Measurements from ENCODE around the gene QRFP. TPM values are rescaled to one million over a fixed set of nuclear protein-coding genes. Genes with fewer than 3 reads are reported as not detected.

Gene QRFP
- total RNA-seq, 1 donor from 2014 or later: not detected

DNA sequence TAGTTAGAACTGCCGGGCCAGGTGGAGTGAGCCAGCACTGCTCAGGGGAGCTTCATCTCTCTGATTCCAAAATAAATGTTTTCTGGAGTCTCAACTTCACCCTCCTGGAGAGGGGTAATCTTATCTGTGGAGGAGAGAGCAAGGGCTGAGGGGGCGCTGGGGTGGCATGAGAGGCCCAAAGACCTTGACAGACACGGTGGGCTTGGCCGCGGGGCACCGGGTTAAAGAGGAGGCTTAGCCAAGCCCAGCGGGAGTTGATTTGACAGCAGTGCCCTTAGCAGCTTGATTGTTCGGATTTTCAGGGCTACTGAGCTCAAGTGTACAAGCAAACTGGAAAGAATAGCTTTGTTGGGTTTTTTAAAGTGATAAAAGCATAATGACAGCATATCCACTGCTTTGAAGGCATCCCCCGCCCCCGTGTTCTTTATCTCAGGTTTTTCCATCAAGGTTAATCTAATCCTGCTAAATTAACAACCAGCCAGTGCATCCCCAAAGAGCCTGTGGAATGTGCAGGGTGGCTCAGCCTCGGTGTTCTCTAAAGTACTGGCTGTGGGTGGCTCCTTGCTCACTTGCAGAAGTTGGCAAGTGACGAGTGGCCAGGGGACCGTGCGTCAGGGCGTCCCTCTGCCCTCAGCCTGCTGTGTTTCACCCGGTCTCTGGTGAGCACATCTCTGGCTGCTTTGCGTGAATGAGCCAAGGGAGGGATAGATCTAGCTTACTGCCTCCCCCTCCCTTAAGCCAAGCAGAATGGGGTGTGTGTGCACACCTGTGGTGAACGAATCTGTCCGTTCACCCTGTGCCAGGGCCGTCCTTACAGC, 5.5 kb downstream of the QRFP start:
- peaks cover 8% of the 10 kb centered on the region for H3K36me3 ChIP-seq (ENCODE audit: control insufficient read depth, insufficient read depth, low read length)
- no peak for DNase-seq (ENCODE audit: low read depth)
- FAIRE-seq: no peak

DNA sequence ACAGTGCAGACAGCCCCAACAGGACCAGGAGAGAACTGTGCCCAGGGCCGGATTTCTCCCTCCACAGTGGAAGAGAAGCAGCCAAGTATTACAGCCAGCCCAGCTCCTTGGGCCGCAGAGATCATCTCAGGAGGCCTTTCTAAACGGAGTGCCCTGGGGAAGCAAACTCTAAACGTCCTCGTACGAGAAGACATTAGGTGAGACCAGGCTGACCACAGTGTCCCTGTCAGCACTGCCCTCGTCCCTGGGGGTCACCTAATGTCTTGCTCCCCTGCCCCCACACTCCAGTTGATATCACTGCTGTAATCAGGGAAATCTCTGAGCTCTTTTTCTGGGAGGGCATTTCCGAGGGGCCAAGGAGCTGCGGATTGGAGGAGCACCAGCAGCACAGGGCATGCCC, 6.5 kb downstream of the QRFP start:
- peaks cover 10% of the 10 kb centered on the region for H3K36me3 ChIP-seq (ENCODE audit: control insufficient read depth, insufficient read depth, low read length)
- no peak for DNase-seq (ENCODE audit: low read depth)
- no peak overlapping the region for H3K4me3 ChIP-seq (ENCODE audit: low read depth, low read length)
- TF ChIP-seq, protein P1, sequence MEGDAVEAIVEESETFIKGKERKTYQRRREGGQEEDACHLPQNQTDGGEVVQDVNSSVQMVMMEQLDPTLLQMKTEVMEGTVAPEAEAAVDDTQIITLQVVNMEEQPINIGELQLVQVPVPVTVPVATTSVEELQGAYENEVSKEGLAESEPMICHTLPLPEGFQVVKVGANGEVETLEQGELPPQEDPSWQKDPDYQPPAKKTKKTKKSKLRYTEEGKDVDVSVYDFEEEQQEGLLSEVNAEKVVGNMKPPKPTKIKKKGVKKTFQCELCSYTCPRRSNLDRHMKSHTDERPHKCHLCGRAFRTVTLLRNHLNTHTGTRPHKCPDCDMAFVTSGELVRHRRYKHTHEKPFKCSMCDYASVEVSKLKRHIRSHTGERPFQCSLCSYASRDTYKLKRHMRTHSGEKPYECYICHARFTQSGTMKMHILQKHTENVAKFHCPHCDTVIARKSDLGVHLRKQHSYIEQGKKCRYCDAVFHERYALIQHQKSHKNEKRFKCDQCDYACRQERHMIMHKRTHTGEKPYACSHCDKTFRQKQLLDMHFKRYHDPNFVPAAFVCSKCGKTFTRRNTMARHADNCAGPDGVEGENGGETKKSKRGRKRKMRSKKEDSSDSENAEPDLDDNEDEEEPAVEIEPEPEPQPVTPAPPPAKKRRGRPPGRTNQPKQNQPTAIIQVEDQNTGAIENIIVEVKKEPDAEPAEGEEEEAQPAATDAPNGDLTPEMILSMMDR (IDR thresholded peaks at IDR 0.05; ENCODE audit: insufficient read depth, low read length, severe bottlenecking): no peak
- no peaks in the 10 kb centered on the region for H3K27me3 ChIP-seq (ENCODE audit: control insufficient read depth, insufficient read depth, low read length)
- FAIRE-seq: no peak

More for the DNA sequence above, 5.5 kb downstream of the QRFP start:
- TF ChIP-seq, protein P1 (IDR thresholded peaks at IDR 0.05; ENCODE audit: insufficient read depth, low read length, severe bottlenecking): no peak
- Histone ChIP-seq H3K27me3 (ENCODE audit: control insufficient read depth, insufficient read depth, low read length) (peaks cover 3% of the 10 kb centered on the region), H3K4me3 (ENCODE audit: low read depth, low read length) (no peak overlapping the region)

GRCh38 chr9:130888146-130888885, 8.3 kb downstream of the QRFP start:
- FAIRE-seq: no peak
- DNase-seq (ENCODE audit: low read depth): no peak
- no peak overlapping the region for H3K4me3 ChIP-seq (ENCODE audit: low read depth, low read length)
- TF ChIP-seq, protein P1 (IDR thresholded peaks at IDR 0.05; ENCODE audit: insufficient read depth, low read length, severe bottlenecking): no peak
- H3K27me3 ChIP-seq (ENCODE audit: control insufficient read depth, insufficient read depth, low read length): no peaks in the 10 kb centered on the region
- H3K36me3 ChIP-seq (ENCODE audit: control insufficient read depth, insufficient read depth, low read length): peaks cover 22% of the 10 kb centered on the region

DNA sequence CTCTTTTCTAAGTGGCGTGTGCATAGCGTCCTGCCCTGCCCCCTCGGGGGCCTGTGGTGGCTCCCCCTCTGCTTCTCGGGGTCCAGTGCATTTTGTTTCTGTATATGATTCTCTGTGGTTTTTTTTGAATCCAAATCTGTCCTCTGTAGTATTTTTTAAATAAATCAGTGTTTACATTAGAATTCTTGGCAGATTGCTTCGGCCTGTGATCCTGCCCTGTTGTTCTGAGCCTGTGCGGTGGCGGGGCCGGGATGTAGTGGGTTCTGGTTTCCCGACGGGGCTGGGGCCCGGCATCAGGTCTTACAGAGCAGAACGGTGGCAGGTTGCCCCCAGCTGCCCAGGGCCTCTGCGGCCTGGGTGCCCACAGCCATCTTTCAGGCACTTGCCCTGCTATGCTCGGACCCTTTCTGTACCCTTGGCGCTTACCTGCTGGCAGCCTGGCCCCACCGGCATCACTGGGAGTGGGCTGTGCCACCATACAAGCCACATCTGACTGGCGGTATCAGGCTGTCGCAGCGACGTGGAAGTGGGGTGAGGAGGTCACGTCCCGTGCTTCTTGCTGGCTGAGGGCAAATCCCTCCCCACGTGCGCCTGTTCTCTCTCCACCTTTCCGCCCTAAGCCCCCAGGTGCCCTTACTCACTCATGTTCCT, 9.0 kb downstream of the QRFP start:
- Histone ChIP-seq H3K27me3 (ENCODE audit: control insufficient read depth, insufficient read depth, low read length) (no peaks in the 10 kb centered on the region), H3K4me3 (ENCODE audit: low read depth, low read length) (no peak overlapping the region), H3K36me3 (ENCODE audit: control insufficient read depth, insufficient read depth, low read length) (peaks cover 24% of the 10 kb centered on the region)
- FAIRE-seq (no peak), DNase-seq (ENCODE audit: low read depth) (no peak)
- TF ChIP-seq, protein P1 (IDR thresholded peaks at IDR 0.05; ENCODE audit: insufficient read depth, low read length, severe bottlenecking): no peak

- DNase-seq (ENCODE audit: low read depth): no peak
- Histone ChIP-seq H3K4me3 (ENCODE audit: low read depth, low read length) (no peak overlapping the region), H3K36me3 (ENCODE audit: control insufficient read depth, insufficient read depth, low read length) (peaks cover 25% of the 10 kb centered on the region), H3K27me3 (ENCODE audit: control insufficient read depth, insufficient read depth, low read length) (no peaks in the 10 kb centered on the region)
- TF ChIP-seq, protein P1 (IDR thresholded peaks at IDR 0.05; ENCODE audit: insufficient read depth, low read length, severe bottlenecking): no peak
- no peak for FAIRE-seq
Observed at GRCh38 chr9:130886981-130887380, 9.6 kb downstream of the QRFP start.
